GM18508 (cell line): Measurements from ENCODE around the gene PARD3.

ENCODE experiments used
- ATAC-seq: cut with Tn5 transposase; IDR thresholded peaks from one replicate; pipeline ENCODE4 v1.9.1; 2021; ENCODE audit warnings: moderate number of reproducible peaks; ENCODE audit not compliant: insufficient read depth, unreplicated experiment

PARD3 gene

GRCh38 chr10:34599026-34599795 lies 215.9 kb downstream of the PARD3 start:
- ATAC-seq, result no peak

- ATAC-seq, result no peak
These were observed 218.7 kb downstream of the PARD3 start for GRCh38 chr10:34596351-34596750.

GRCh38 chr10:34593930-34594329 lies 221.2 kb downstream of the PARD3 start:
- ATAC-seq, result no peak

GRCh38 chr10:34593374-34593890 lies 221.7 kb downstream of the PARD3 start:
- no peak for ATAC-seq

GRCh38 chr10:34590793-34591192 lies 224.3 kb downstream of the PARD3 start:
- ATAC-seq, result no peak

GRCh38 chr10:34589275-34589674 lies 225.8 kb downstream of the PARD3 start:
- ATAC-seq, result no peak

- no peak for ATAC-seq
These were observed 227.4 kb downstream of the PARD3 start for GRCh38 chr10:34587680-34588019.

- ATAC-seq, result no peak
These were observed 228.0 kb downstream of the PARD3 start for GRCh38 chr10:34587002-34587679.

GRCh38 chr10:34585422-34586112 lies 229.5 kb downstream of the PARD3 start:
- ATAC-seq, result no peak

GRCh38 chr10:34584164-34584563 lies 230.9 kb downstream of the PARD3 start:
- no peak for ATAC-seq

GRCh38 chr10:34581801-34582532 lies 233.1 kb downstream of the PARD3 start:
- no peak for ATAC-seq

GRCh38 chr10:34580643-34581042 lies 234.5 kb downstream of the PARD3 start:
- no peak for ATAC-seq

GRCh38 chr10:34580214-34580613 lies 234.9 kb downstream of the PARD3 start:
- ATAC-seq, result no peak

- no peak for ATAC-seq
These were observed 236.6 kb downstream of the PARD3 start for GRCh38 chr10:34578468-34578867.

- ATAC-seq, result no peak
These were observed 238.3 kb downstream of the PARD3 start for GRCh38 chr10:34576797-34577196.

GRCh38 chr10:34575882-34576281 lies 239.2 kb downstream of the PARD3 start:
- ATAC-seq, result no peak

GRCh38 chr10:34574353-34574934 lies 240.7 kb downstream of the PARD3 start:
- no peak for ATAC-seq

- ATAC-seq, result no peak
These were observed 244.2 kb downstream of the PARD3 start for GRCh38 chr10:34570887-34571286.

GRCh38 chr10:34567659-34568253 lies 247.3 kb downstream of the PARD3 start:
- no peak for ATAC-seq

GRCh38 chr10:34565934-34566333 lies 249.2 kb downstream of the PARD3 start:
- no peak for ATAC-seq
